Measurements from ENCODE around the gene ATCAY.

The ATCAY gene

GRCh38 chr19:3908266-3909054 is 28.0 kb downstream of the ATCAY start:
- H3K27ac ChIP-seq (ENCODE audit: low read length), result no peak overlapping the region
- H3K4me3 ChIP-seq (ENCODE audit: low read length), result no peak overlapping the region
- no peaks in the 10 kb centered on the region for H3K27me3 ChIP-seq (ENCODE audit: insufficient read depth, low read length)
- H3K9me3 ChIP-seq (ENCODE audit: insufficient read depth, low read depth, low read length), result peaks cover 12% of the 10 kb centered on the region
- no peaks in the 10 kb centered on the region for H3K4me1 ChIP-seq (ENCODE audit: insufficient read depth, low read length)
- H3K36me3 ChIP-seq (ENCODE audit: insufficient read depth, low read depth, low read length), result peaks cover 41% of the 10 kb centered on the region
- H3K9ac ChIP-seq (ENCODE audit: low read depth, low read length), result no peak overlapping the region

- Histone ChIP-seq H3K27ac (ENCODE audit: low read length) (no peak overlapping the region), H3K9ac (ENCODE audit: low read depth, low read length) (no peak overlapping the region), H3K27me3 (ENCODE audit: insufficient read depth, low read length) (no peaks in the 10 kb centered on the region), H3K4me1 (ENCODE audit: insufficient read depth, low read length) (no peaks in the 10 kb centered on the region), H3K36me3 (ENCODE audit: insufficient read depth, low read depth, low read length) (peaks cover 37% of the 10 kb centered on the region), H3K9me3 (ENCODE audit: insufficient read depth, low read depth, low read length) (peaks cover 12% of the 10 kb centered on the region), H3K4me3 (ENCODE audit: low read length) (no peak overlapping the region)
These were observed 29.6 kb downstream of the ATCAY start for GRCh38 chr19:3910105-3910504.

GRCh38 chr19:3914199-3914598 is 33.7 kb downstream of the ATCAY start:
- Histone ChIP-seq H3K27ac (ENCODE audit: low read length) (no peak overlapping the region), H3K9ac (ENCODE audit: low read depth, low read length) (no peak overlapping the region), H3K27me3 (ENCODE audit: insufficient read depth, low read length) (no peaks in the 10 kb centered on the region), H3K36me3 (ENCODE audit: insufficient read depth, low read depth, low read length) (peaks cover 34% of the 10 kb centered on the region), H3K4me1 (ENCODE audit: insufficient read depth, low read length) (no peaks in the 10 kb centered on the region), H3K4me3 (ENCODE audit: low read length) (no peak overlapping the region), H3K9me3 (ENCODE audit: insufficient read depth, low read depth, low read length) (peaks cover 12% of the 10 kb centered on the region)

- no peaks in the 10 kb centered on the region for H3K4me1 ChIP-seq (ENCODE audit: insufficient read depth, low read length)
- peaks cover 23% of the 10 kb centered on the region; the same call in 1 of the 2 replicates for H3K36me3 ChIP-seq (ENCODE audit: insufficient read depth, low read depth, low read length)
- H3K9me3 ChIP-seq (ENCODE audit: insufficient read depth, low read depth, low read length), result no peaks in the 10 kb centered on the region
- no peak overlapping the region for H3K4me3 ChIP-seq (ENCODE audit: low read length)
- H3K27ac ChIP-seq (ENCODE audit: low read length), result no peak overlapping the region
- no peaks in the 10 kb centered on the region for H3K27me3 ChIP-seq (ENCODE audit: insufficient read depth, low read length)
- no peak overlapping the region for H3K9ac ChIP-seq (ENCODE audit: low read depth, low read length)
These were observed 35.5 kb downstream of the ATCAY start for GRCh38 chr19:3916033-3916432.

- H3K27me3 ChIP-seq (ENCODE audit: insufficient read depth, low read length), result no peaks in the 10 kb centered on the region
- 0 out of 2 replicates have a peak, but pooled peaks cover 4% of the 10 kb centered on the region for H3K9me3 ChIP-seq (ENCODE audit: insufficient read depth, low read depth, low read length)
- no peak overlapping the region for H3K4me3 ChIP-seq (ENCODE audit: low read length)
- peaks cover 21% of the 10 kb centered on the region; the same call in 1 of the 2 replicates for H3K36me3 ChIP-seq (ENCODE audit: insufficient read depth, low read depth, low read length)
- no peak overlapping the region for H3K9ac ChIP-seq (ENCODE audit: low read depth, low read length)
- no peaks in the 10 kb centered on the region for H3K4me1 ChIP-seq (ENCODE audit: insufficient read depth, low read length)
- H3K27ac ChIP-seq (ENCODE audit: low read length), result no peak overlapping the region
These were observed 39.3 kb downstream of the ATCAY start for GRCh38 chr19:3919793-3920192.

- Histone ChIP-seq H3K27me3 (ENCODE audit: insufficient read depth, low read length) (no peaks in the 10 kb centered on the region), H3K27ac (ENCODE audit: low read length) (no peak overlapping the region), H3K36me3 (ENCODE audit: insufficient read depth, low read depth, low read length) (peaks cover 16% of the 10 kb centered on the region; the same call in 1 of the 2 replicates), H3K4me1 (ENCODE audit: insufficient read depth, low read length) (no peaks in the 10 kb centered on the region), H3K9ac (ENCODE audit: low read depth, low read length) (no peak overlapping the region), H3K9me3 (ENCODE audit: insufficient read depth, low read depth, low read length) (0 out of 2 replicates have a peak, but pooled peaks cover 4% of the 10 kb centered on the region), H3K4me3 (ENCODE audit: low read length) (no peak overlapping the region)
These were observed 42.7 kb downstream of the ATCAY start for GRCh38 chr19:3923096-3923758.

GRCh38 chr19:3923912-3924311 is 43.4 kb downstream of the ATCAY start:
- H3K27ac ChIP-seq (ENCODE audit: low read length), result no peak overlapping the region
- H3K9me3 ChIP-seq (ENCODE audit: insufficient read depth, low read depth, low read length), result 0 out of 2 replicates have a peak, but pooled peaks cover 4% of the 10 kb centered on the region

GRCh38 chr19:3931041-3931440 is 50.6 kb downstream of the ATCAY start:
- Histone ChIP-seq H3K9ac (ENCODE audit: low read depth, low read length) (no peak overlapping the region), H3K9me3 (ENCODE audit: insufficient read depth, low read depth, low read length) (no peaks in the 10 kb centered on the region), H3K36me3 (ENCODE audit: insufficient read depth, low read depth, low read length) (no peaks in the 10 kb centered on the region), H3K4me1 (ENCODE audit: insufficient read depth, low read length) (no peaks in the 10 kb centered on the region), H3K27me3 (ENCODE audit: insufficient read depth, low read length) (peaks cover 5% of the 10 kb centered on the region), H3K27ac (ENCODE audit: low read length) (no peak overlapping the region), H3K4me3 (ENCODE audit: low read length) (no peak overlapping the region)

More at GRCh38 chr19:3923912-3924311, 43.4 kb downstream of the ATCAY start:
- Histone ChIP-seq H3K9ac (ENCODE audit: low read depth, low read length) (no peak overlapping the region), H3K4me1 (ENCODE audit: insufficient read depth, low read length) (no peaks in the 10 kb centered on the region), H3K36me3 (ENCODE audit: insufficient read depth, low read depth, low read length) (peaks cover 16% of the 10 kb centered on the region; the same call in 1 of the 2 replicates), H3K27me3 (ENCODE audit: insufficient read depth, low read length) (no peaks in the 10 kb centered on the region), H3K4me3 (ENCODE audit: low read length) (no peak overlapping the region)

- H3K4me1 ChIP-seq (ENCODE audit: insufficient read depth, low read length), result no peaks in the 10 kb centered on the region
- H3K9ac ChIP-seq (ENCODE audit: low read depth, low read length), result peak within 1 kb of the TSS; percentile 86
- H3K9me3 ChIP-seq (ENCODE audit: insufficient read depth, low read depth, low read length), result no peaks in the 10 kb centered on the region
- H3K27me3 ChIP-seq (ENCODE audit: insufficient read depth, low read length), result peaks cover 5% of the 10 kb centered on the region
- H3K27ac ChIP-seq (ENCODE audit: low read length), result peak within 1 kb of the TSS; percentile 92
- peak within 1 kb of the TSS; percentile 79 for H3K4me3 ChIP-seq (ENCODE audit: low read length)
- H3K36me3 ChIP-seq (ENCODE audit: insufficient read depth, low read depth, low read length), result peaks cover 6% of the 10 kb centered on the region; the same call in 1 of the 2 replicates
These were observed 52.7 kb downstream of the ATCAY start, which contains the start of gene NMRK2 for GRCh38 chr19:3932931-3933810. Gene NMRK2 (plus strand): TSS chr19:3933069. CDS start chr19:3933672, 603 bp downstream.

- H3K27ac ChIP-seq (ENCODE audit: low read length), result no peak overlapping the region
- no peaks in the 10 kb centered on the region for H3K9me3 ChIP-seq (ENCODE audit: insufficient read depth, low read depth, low read length)
- H3K36me3 ChIP-seq (ENCODE audit: insufficient read depth, low read depth, low read length), result peaks cover 22% of the 10 kb centered on the region
- no peaks in the 10 kb centered on the region for H3K4me1 ChIP-seq (ENCODE audit: insufficient read depth, low read length)
- no peak overlapping the region for H3K4me3 ChIP-seq (ENCODE audit: low read length)
- peaks cover 5% of the 10 kb centered on the region for H3K27me3 ChIP-seq (ENCODE audit: insufficient read depth, low read length)
- H3K9ac ChIP-seq (ENCODE audit: low read depth, low read length), result no peak overlapping the region
These were observed 56.3 kb downstream of the ATCAY start for GRCh38 chr19:3936506-3937442.
